NCI-H226 (cell line): ENCODE results near the gene PLPP7.
"Not testable (repeated sequence)": the region's sequence is repeated elsewhere in the genome, so short reads cannot be mapped to it uniquely, and the experiment has no call there.

Experiments
- DNase-seq: peaks from one replicate; pipeline ENCODE4 v3.0.0-alpha.2; 2015

The PLPP7 gene

GRCh38 chr9:131307974-131308373, 18.5 kb downstream of the PLPP7 start:
- no peak for DNase-seq

- DNase-seq: no peak
Measured at GRCh38 chr9:131308452-131308851, 18.9 kb downstream of the PLPP7 start.

- DNase-seq: no peak
Measured at GRCh38 chr9:131308906-131309529, 19.5 kb downstream of the PLPP7 start.

- DNase-seq: no peak
Measured at GRCh38 chr9:131309530-131310276, 20.2 kb downstream of the PLPP7 start.

GRCh38 chr9:131310833-131311554, 21.5 kb downstream of the PLPP7 start:
- DNase-seq: no peak

GRCh38 chr9:131312246-131312645, 22.7 kb downstream of the PLPP7 start:
- DNase-seq: no peak

- DNase-seq: no peak
Measured at GRCh38 chr9:131312822-131313770, 23.6 kb downstream of the PLPP7 start.

- DNase-seq: no peak
Measured at GRCh38 chr9:131318231-131319085, 28.9 kb downstream of the PLPP7 start.

GRCh38 chr9:131319486-131319885, 30.0 kb downstream of the PLPP7 start:
- no peak for DNase-seq

GRCh38 chr9:131320031-131320685, 30.6 kb downstream of the PLPP7 start:
- no peak for DNase-seq

GRCh38 chr9:131323629-131324028, 34.1 kb downstream of the PLPP7 start:
- DNase-seq: no peak

GRCh38 chr9:131324736-131325679, 35.5 kb downstream of the PLPP7 start:
- DNase-seq: no peak

GRCh38 chr9:131329241-131329641, 39.7 kb downstream of the PLPP7 start:
- no peak for DNase-seq

- DNase-seq: no peak
Measured at GRCh38 chr9:131330814-131331600, 41.5 kb downstream of the PLPP7 start.

GRCh38 chr9:131331996-131332395, 42.5 kb downstream of the PLPP7 start:
- DNase-seq: not testable (repeated sequence)

GRCh38 chr9:131333771-131334628, 44.5 kb downstream of the PLPP7 start:
- DNase-seq: no peak

- no peak for DNase-seq
Measured at GRCh38 chr9:131334629-131335367, 45.3 kb downstream of the PLPP7 start.
